Fibroblast of peridontal ligament (primary cell): Measurements from ENCODE around the gene AIMP1.
"Not testable (repeated sequence)": the region's sequence is repeated elsewhere in the genome, so short reads cannot be mapped to it uniquely, and the experiment has no call there.

Source experiments
- DNase-seq: peaks from one replicate; pipeline ENCODE4 v3.0.0-alpha.2; 2010; ENCODE audit errors: extremely low read depth

AIMP1 gene

DNA sequence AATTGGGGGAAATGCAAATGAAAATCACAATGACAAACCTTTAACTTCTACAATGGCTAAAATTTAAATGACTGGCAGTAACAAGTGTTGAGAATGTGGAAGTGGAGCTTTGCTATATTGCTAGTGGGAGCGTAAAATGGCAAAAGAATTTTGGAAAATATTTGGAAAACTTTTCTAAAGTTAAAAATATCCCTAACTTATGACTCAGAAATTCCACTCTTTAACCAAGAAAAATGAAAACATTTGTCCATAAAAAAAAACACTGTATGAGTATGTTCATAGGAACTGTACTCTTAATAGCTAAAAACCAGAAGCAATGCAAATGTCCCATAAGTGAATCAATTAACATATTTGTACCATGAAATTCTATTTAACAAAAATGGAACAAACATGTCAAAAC lies 4.0 kb upstream of the AIMP1 start:
- DNase-seq, result peak; percentile 90

DNA sequence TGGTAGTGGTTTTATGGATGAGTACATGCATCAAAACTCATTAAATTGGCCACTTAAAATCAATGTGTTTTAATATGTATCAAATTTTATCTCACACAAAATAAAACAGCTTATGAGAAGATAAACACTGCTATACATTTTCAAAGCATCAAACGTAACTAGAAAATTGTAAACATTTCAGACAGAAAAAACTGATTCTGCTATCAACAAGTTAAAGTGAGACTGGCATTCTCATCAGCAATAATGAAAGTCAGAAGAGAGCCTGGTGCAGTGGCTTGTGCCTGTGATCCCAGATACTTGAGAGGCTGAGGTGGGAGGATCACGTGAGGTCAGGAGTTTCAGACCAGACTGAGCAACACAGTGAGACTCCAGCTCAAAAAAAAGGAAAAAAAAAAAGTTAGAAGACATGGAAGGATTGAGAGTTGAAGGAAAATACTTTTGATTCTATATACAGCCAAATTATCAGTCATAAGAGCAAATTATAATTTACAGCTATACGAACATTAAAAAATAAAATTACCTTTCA lies 3.3 kb upstream of the AIMP1 start:
- no peak for DNase-seq

DNA sequence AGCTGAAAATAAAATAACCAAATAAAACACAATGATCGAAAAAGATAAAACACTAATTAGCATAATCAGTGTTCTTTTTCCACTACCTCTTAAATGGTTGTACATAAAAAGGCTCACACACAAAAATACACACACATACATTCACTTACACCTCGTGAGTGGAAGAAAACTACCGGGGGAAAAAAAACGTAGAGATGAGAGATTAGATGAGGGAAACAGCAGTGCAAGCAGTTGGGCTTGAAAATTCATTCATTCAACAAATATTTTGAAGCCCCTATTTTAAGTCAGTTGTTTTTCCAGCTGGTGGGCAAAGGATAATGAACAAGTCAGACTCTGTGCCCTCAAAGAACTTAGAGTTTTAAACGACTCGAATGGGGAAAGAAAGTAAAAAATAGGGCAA lies 1.4 kb upstream of the AIMP1 start:
- no peak for DNase-seq

DNA sequence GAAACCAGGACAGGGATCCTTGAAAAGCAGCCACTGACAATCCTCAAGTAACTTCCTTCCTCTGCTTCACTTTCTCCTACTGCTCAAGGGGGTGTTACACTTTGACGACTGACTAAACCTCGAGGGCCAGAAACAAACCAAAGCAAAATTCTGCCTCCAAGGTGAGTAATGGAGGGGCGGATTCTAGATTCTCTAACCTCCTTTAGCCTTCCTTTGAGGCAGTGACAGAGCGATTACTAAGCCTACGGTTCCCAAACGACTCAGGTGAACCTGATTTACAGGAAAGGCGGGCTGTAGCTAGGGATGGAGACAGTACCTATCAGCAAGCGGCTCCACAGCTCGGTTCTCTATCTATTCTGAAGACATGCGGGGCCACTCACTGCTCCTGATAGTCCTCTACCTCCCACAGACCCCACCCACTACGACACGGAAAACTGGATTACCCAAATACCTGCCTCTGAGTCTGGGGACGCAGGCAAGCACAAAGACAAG lies 828 bp upstream of the AIMP1 start:
- DNase-seq, result no peak

DNA sequence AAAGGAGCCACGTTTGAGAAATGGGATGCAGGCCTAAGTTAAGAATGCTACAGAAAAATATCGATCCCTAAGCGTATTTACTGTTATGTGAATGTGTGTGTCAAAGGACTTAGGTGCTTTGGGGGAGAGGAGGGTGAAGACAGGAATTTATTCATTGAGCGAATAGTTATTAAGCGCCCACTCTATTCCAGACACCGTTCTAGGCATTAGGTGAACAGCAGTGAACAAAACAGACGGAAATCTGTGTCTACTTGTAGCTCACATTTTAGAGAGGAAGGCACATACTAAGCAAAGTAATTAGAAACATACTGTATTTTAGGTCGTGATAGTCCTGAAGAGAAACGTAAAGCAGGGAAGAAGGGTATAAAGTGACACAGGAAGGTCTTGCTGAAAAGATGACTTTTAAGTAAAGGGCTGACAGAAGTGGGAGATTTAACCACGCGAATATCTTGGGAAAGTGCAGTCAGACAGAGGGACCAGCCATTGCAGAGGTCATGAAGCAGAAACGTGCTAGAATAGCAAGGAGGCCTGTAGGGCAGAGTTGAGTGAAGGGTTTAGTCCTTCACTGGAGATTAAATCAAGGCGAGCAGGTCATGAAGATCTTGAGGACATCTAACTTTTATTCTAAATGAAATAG lies 541 bp downstream of the AIMP1 start:
- no peak for DNase-seq

DNA sequence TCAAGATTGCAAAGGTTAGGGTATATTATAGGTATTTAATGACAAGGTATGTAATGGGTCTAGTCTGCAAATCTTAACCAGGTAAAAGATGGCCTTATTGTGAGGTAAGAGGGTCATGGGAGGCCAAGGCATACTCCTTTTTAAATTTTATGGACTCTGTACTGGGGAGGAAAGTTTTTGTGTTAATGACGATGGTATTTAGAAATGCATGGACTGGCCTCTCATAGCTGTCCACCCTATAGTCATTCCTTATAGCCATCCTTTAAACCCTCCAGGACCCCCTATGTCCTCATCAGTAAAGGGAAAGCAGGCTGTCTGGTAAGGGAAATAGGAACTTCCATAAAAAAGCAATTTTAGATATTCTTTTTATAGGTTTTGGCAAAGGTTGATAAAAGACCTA lies 1.5 kb downstream of the AIMP1 start:
- no peak for DNase-seq

DNA sequence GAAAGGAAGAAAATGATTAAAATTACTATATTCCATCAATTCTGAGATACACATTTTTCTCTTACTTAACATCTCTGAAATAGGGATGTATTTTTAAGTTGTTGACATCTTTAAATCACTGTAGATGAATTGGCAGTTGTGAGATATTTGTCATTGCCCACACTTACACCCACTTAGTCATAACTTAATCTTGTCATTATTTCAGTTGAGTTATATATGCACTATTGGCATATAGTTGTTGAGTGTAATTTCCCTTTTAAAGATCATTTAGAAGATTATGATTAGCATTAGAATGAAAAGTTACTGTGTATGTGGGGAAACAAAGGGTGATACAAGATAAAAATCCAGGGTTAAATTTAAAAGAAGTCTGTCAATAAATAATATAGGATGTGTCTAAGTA lies 2.2 kb downstream of the AIMP1 start:
- DNase-seq, result no peak

DNA sequence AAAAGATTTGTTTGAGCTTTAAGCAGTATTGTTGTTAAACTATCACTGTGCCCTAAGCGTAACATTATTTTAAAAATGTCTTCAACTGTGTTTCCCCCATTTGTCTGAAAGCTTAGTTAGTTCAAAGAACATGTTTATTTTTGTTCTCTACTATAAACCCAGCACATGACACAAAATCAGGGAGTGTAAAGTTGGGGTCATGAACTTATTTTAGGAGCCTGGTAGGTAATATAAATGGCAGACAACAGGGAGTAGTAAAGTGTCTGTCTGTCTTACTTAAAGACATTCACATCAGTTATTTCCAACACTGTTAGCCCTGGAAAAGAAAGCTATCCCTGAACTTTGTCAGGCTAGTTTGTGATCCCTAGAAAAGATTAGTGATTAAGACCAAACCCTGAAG lies 3.9 kb downstream of the AIMP1 start:
- DNase-seq, result no peak

DNA sequence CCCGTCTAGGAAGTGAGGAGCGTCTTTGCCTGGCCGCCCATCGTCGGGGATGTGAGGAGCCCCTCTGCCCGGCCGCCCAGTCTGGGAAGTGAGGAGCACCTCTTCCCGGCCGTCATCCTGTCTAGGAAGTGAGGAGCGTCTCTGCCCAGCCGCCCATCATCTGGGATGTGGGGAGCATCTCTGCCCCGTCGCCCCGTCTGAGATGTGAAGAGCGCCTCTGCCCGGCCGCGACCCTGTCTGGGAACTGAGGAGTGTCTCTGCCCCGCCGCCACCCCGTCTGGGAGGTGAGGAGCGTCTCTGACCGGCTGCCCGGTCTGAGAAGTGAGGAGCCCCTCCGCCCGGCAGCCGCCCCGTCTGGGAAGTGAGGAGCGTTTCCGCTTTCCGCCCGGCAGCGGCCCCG lies 4.8 kb downstream of the AIMP1 start:
- DNase-seq, result not testable (repeated sequence)

DNA sequence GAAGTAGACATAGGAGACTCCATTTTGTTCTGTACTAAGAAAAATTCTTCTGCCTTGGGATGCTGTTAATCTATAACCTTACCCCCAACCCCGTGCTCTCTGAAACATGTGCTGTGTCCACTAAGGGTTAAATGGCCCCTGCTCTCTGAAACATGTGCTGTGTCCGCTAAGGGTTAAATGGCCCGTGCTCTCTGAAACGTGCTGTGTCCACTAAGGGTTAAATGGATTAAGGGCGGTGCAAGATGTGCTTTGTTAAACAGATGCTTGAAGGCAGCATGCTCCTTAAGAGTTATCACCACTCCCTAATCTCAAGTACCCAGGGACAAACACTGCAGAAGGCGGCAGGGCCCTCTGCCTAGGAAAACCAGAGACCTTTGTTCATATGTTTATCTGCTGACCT lies 5.5 kb downstream of the AIMP1 start:
- not testable (repeated sequence) for DNase-seq

DNA sequence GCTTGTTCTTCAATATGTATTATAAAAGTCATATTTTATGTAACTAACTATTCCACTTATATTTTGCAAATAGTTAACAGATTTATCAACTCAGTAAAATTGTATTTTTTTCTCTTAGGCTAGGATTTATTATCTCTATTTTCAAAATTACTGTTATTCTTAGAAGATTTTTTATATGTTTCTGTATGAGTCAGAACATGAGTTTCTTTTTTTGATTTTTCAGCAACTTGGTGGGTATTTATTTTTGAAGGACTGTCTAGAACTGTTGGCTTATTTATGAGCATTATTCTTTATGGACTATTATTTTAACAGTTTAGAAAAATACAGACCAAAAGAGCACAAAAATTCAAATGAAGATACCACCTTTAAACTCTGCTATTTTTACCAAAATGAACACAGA lies 6.8 kb downstream of the AIMP1 start:
- no peak for DNase-seq

DNA sequence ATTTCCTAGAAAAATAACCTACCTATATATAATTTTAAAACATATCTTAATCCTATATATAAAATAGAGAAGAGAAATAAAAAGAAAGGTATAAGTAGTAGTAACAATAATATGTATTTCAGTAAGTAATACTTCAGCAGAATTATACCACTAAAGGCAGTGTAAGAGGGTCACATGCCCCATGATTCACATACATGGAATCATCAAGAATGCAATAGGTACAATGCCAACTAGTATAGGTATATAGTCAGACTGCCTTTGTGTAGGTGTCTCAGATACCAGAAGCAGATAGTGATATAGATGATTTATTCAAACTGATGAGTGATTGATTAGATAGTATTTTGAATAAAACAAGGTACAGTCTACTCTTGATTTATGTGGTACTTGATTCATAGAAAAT lies 9.4 kb downstream of the AIMP1 start:
- DNase-seq, result no peak

DNA sequence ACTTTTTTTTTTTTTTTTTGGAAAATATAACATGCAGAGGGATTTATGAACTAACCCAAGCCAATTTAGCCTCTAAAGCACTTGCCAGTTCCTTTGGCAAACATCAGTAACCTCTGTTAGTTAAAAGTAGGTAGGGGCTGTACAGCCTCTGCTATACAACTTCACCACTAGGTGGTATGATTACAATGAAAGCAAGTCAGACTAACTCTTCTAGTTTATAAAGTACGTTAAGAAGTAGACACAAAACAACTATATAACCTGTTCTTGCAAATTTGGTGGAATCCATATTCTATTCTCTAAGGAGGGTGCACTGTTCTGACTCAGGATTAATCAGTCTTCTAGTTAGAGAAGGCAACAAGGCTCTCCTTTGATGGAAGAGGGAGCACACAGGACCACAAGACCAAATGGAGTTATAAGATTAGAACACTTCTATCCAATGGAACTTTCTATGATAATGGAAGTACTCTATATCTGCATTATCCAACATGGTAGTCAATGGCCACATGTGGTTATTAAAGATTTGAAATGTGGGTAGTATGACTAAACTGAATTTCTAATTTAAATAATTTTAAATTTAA lies 12.8 kb downstream of the AIMP1 start:
- DNase-seq, result peak; percentile 70

DNA sequence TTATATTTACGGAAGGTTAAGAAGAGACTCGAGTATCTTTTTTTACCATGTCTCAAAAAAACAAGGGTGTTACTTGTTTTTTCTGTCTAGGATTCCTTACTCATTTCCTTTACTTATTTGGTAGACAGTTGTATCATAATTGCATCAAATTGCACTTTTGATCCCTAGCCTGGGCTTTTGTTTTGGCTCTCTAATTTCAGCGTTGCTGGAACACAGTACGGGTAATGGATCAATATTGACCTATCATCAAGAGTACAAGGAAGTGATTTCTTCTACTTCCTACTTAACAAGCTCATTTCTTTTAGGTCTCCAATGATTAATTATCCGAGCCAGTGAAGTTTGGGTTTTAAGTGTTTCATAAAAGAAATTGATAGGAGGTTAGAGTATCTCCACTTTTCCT lies 16.8 kb downstream of the AIMP1 start:
- DNase-seq, result no peak

DNA sequence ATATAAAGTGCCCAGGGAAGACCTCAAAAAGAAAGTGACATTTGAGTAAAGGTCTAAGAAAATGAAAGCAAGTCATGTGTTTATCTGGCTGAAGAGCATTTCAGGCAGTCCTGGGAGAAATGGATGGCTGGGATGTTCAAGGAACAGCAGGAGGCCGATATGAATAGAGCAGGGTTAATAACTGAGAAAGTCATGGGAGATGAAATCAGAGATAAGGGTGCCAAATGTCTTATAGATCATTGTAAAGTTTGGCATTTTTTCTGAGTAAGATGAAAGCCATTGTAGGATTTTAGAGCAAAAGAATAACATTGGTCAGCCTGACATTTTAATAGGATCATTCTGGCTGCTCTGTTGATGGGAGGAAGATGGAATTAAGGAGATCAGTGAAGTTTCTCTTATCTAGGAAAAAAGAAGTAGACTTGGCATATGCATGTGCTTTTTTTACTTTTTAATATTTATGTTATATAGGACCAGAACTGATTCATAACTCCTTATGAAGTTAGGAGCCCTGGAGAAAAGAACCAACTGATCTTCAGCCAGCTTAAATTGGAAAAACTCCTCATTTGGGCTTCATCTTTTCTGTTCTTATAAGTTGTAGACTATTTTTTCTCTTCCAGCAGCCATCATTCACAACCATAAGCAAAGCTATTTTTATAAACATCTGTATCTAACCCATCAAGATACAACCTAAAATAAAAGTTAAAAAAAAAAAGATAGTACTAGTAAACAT lies 18.6 kb downstream of the AIMP1 start:
- no peak for DNase-seq

DNA sequence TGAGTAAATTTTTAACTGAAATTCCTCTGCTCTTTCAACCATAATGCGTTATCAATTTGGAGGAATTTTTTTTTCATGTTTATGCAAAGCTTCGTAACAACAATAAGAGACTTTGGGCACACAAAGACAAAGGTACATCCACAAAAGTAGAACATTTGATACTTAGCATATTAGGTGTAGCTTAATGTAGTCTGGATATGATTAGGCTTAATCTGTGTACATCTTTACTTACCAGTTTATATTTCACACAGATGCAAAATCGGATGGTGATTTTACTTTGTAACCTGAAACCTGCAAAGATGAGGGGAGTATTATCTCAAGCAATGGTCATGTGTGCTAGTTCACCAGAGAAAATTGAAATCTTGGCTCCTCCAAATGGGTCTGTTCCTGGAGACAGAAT lies 20.3 kb downstream of the AIMP1 start:
- no peak for DNase-seq

DNA sequence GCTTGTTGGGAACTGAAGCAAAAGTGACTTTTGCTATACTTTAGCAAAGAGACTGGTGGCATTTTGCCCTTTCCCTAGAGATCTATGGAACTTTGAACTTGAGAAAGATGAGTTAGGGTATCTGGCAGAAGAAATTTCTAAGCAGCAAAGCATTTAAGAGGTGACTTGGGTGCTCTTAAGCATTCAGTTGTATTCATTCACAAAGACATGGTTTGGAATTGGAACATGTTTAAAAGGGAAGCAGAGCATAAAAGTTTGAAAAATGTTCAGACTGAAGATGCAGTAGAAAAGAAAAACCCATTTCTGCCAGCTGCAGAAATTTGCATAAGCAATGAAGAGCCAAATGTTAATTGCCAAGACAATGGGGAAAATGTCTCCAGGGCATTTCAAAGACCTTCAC lies 21.6 kb downstream of the AIMP1 start:
- no peak for DNase-seq

DNA sequence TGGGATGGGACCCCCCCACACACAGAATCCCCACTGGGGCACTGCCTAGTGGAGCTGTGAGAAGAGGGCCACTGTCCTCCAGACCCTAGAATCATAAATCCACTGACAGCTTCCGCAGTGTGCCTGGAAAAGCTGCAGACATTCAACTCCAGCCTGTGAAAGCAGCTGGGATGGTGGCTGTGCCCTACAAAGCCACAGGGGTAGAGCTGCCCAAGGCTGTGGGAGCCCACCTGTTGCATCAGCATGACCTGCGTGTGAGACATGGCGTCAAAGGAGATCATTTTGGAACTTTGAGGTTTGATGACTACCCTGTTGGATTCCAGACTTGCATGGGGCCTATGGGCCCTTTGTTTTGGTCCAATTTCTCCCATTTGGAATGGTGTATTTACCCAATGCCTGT lies 22.3 kb downstream of the AIMP1 start:
- DNase-seq, result no peak

DNA sequence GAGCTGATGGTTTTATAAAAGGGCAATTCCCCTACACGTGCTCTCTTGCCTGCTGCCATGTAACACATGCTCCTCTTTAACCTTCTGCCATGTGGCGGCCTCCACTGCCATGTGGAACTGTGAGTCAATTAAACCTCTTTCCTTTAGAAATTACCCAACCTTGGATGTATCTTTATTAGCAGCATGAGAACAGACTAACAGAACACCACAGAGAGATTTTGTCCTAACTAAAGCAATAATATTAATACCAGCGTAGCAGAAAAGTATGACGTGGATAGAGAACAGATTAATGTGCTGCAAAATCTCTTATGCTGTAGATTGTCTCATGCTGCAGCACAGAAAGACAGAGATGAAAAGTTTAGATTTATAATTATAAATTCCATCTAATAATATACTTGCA lies 23.1 kb downstream of the AIMP1 start:
- DNase-seq, result no peak

DNA sequence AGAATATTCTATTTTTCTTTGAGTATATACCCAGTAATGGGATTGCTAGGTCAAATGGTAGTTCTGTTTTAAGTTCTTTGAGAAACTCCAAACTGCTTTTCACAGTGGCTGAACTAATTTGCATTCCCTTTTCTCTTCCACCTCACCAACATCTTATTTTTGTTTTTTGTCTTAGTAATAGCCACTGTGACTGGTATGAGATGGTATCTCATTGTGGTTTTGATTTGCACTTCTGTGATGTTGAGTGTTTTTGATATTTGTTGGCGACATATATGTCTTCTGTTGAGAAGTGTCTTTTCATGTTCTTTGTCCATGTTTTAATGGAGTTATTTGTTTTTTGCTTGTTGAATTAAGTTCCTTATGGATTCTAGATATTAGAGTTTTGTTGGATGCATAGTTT lies 24.4 kb downstream of the AIMP1 start:
- DNase-seq, result no peak

DNA sequence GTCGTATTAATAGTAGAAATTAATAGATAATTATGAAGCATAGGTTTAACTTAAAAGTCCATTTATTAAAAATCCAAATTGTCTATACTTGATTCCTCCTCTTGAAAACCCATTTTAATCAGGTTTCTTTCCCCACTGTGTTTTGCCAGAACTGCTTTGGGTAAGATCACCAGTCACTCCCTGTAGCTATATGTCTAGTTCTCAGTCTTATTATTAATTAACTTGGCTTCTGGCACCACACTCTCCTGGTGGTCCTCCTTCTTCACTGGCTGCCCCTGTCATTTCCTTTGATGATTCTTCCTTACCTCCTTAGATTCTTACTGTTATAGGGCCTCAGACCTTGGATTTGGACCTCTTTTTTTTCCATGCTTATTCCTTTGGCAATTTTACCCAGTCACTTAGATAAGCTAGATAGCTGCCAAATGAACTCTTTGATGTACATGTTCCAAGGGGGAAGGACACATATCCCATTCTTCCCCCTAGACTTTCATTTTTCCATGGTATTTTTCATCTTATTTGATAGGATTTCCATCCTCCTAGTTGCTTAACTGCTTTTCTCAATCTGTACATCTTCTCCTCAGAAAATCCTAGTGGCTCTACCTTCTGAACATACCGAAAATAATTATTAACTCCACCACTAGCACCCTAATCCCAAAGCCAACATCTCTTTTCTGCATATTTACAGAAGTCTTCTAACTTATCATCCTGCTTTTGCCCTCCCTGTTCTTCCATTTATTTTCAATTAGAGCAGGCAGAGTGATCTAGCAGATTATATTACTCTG lies 27.7 kb downstream of the AIMP1 start:
- no peak for DNase-seq

DNA sequence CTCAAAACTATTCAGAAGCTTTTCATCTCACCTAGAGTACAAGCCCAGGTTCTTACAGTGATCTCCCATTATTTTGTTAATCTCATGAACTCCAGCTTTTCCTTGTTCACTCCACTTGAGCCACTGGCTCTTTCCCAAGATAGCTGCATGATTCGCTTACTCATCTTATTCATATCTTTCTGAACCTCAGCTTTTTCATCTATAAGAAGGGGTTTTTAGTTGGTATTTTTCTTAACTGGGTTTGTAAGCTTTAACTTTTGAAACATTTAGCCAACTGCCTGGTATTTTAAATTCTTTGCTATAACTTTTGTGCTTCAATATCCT lies 28.3 kb downstream of the AIMP1 start:
- peak; percentile 63 for DNase-seq
